Measurements from ENCODE around the gene ZNF648.
A peak's percentile ranks its signal among the peaks of the same experiment; 100 is the strongest.
"Not testable (repeated sequence)": the region's sequence is repeated elsewhere in the genome, so short reads cannot be mapped to it uniquely, and the experiment has no call there.

ZNF648 gene

GRCh38 chr1:182066934-182067333 is 5.4 kb upstream of the ZNF648 start:
- DNase-seq = no peak

- DNase-seq = no peak
These were observed 3.8 kb upstream of the ZNF648 start for GRCh38 chr1:182065126-182065845.

- DNase-seq = no peak
These were observed 3.1 kb upstream of the ZNF648 start for GRCh38 chr1:182064611-182065010.

GRCh38 chr1:182062223-182062622 is 711 bp upstream of the ZNF648 start:
- no peak for DNase-seq

- DNase-seq = no peak
These were observed 635 bp downstream of the ZNF648 start for GRCh38 chr1:182060877-182061276.

- no peak for DNase-seq
These were observed 1.6 kb downstream of the ZNF648 start for GRCh38 chr1:182059936-182060335.

GRCh38 chr1:182056601-182057366 is 4.7 kb downstream of the ZNF648 start:
- no peak for DNase-seq

GRCh38 chr1:182054698-182055326 is 6.7 kb downstream of the ZNF648 start:
- DNase-seq = no peak

- DNase-seq = no peak
These were observed 9.2 kb downstream of the ZNF648 start for GRCh38 chr1:182052355-182052754.

GRCh38 chr1:182051938-182052337 is 9.6 kb downstream of the ZNF648 start:
- no peak for DNase-seq

- DNase-seq = no peak
These were observed 10.7 kb downstream of the ZNF648 start for GRCh38 chr1:182050481-182051448.

GRCh38 chr1:182048562-182048961 is 12.9 kb downstream of the ZNF648 start:
- no peak for DNase-seq

- DNase-seq = no peak
These were observed 14.7 kb downstream of the ZNF648 start for GRCh38 chr1:182046763-182047162.

GRCh38 chr1:182045481-182045880 is 16.0 kb downstream of the ZNF648 start:
- DNase-seq = not testable (repeated sequence)

GRCh38 chr1:182041615-182042014 is 19.9 kb downstream of the ZNF648 start:
- DNase-seq = no peak

- DNase-seq = no peak
These were observed 23.3 kb downstream of the ZNF648 start for GRCh38 chr1:182038220-182038619.

- no peak for DNase-seq
These were observed 26.3 kb downstream of the ZNF648 start for GRCh38 chr1:182035097-182035770.

- no peak for DNase-seq
These were observed 29.3 kb downstream of the ZNF648 start for GRCh38 chr1:182032251-182032650.

- peak; percentile 89 for DNase-seq
These were observed 31.9 kb downstream of the ZNF648 start for GRCh38 chr1:182029379-182030331.

- no peak for DNase-seq
These were observed 32.5 kb downstream of the ZNF648 start for GRCh38 chr1:182029002-182029378.

GRCh38 chr1:182015360-182015759 is 46.2 kb downstream of the ZNF648 start:
- no peak for DNase-seq

Measured in GOT3 (cell line).